Erythroblast (primary cell): ENCODE data around the gene CD74.

Experiments used
- DNase-seq, 2 experiments: peaks; one replicate each; lab custom pipeline; 2025; lab: John Stamatoyannopoulos, UW
- GATA1 ChIP-seq: IDR thresholded peaks from 2 replicates; pipeline ENCODE4 v1.6.1; 2011; ENCODE audit warnings: low read depth, mild to moderate bottlenecking, control low read depth, low read length, moderate library complexity
- POLR2A ChIP-seq: IDR thresholded peaks from 2 replicates; pipeline ENCODE4 v1.6.1; 2011; ENCODE audit warnings: mild to moderate bottlenecking, low read length

CD74 gene

DNA sequence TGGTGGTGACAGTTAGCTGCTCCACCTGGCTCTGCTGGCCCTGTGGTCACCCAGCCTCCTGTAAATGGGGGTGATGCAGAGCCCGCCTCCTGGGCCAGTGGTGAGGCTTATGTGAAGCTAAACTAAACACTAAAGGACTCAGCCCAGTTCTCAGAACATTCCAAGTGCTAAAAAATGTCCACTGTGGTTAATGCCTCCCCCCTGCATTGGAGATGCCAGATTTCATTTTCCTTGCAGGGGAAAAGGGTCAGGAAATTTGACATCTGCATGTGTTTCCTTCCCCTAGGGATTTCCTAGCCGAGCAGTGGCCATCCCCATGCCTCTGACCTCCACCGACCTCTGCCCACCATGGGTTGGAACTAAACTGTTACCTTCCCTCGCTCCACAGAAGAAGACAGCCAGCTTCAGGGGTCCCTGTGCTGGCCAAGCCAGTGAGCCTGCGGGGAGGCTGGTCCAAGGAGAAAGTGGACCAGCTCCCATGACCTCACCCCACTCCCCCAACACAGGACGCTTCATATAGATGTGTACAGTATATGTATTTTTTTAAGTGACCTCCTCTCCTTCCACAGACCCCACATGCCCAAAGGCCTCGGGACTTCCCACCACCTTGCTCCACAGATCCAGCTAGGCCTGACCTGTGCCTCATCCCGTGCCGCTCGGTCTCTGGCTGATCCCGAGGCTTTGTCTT lies 13.0 kb downstream of the CD74 start:
- TF ChIP-seq POLR2A (no peak), GATA1 (no peak)
- no peak for DNase-seq

DNA sequence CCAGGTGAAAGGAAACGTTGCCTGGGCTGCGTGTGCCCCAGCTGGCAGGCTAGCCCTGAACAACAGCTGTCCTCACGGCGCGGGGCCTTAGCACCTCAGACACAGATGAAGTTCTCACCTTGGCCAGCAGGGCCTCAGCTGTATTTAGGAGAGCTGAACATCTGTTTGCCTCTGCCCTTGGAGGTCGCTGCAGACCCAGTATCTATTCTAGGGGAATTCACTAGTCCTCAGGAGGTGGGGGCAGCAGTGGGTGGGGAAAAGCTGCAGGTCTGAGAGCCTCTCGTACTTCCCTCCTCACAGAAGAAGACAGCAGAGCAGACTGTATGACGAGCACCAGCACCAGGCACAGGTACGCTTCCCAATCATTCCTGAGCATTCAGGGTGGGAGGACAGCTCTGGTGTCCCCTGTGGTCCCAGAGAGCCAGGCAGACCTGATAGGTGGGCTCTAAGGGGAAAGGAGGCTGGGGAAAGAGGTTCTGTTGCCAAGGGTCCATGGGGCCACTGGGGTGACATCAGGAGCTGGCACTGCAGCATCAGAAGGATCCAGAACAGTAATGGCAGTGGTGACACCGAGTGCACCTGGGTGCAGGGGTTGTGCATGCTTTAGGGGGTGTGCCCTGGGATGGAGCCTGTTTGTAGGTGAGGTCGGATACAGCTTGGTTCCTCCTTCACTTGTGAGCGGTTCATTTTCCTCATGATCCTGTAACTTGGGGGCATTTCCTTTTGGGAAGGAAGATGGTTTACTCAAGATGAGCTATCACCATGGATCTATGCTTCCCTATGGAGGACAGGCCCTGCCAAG lies 13.8 kb downstream of the CD74 start:
- TF ChIP-seq POLR2A: no peak
- TF ChIP-seq GATA1: no peak

DNA sequence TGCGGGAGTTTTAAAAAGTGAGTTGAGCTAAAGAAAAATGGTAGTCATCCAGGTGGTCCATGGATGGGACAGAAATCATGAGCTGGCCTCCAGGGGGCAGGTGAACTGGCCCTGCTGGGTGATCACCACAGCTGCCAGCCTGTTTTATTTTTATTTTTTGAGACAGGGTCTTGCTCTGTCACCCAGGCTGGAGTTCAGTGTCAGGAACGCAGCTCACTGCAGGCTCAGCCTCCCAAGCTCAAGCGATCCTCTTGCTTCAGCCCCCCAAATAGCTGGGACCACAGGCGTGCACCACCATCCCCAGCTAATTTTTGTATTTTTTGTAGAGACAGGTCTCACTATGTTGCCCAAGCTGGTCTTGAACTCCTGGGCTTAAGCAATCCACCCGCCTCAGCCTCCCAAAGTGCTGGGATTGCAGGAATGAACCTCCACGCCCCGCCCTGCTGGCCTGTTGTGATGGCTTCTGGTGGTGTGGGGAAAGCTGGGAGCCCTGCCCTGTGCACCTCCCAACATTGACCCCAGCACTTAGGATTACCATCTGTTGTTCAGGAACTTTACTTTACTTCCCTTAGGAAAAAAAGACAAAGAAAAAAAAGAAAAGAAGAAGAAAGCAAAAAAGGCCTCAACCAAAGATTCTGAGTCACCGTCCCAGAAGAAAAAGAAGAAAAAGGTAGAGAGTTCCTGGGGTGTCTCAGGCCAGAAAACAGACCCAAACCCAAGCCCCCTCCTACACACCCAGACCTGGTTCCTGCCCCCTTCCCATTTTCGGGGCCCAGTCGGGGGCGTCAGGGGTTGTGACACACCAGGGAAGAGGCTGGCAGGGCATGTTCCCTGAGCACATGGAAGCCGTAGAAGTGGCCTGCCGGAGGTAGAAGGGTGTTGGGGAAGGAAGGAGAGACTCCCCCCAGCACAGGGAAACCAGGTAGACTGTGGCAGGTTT lies 14.7 kb downstream of the CD74 start:
- no peak for TF ChIP-seq POLR2A
- no peak for TF ChIP-seq GATA1
- DNase-seq: no peak

More for the DNA sequence above, 13.8 kb downstream of the CD74 start:
- DNase-seq: peak in 1 of 2 experiments; percentile 11

DNA sequence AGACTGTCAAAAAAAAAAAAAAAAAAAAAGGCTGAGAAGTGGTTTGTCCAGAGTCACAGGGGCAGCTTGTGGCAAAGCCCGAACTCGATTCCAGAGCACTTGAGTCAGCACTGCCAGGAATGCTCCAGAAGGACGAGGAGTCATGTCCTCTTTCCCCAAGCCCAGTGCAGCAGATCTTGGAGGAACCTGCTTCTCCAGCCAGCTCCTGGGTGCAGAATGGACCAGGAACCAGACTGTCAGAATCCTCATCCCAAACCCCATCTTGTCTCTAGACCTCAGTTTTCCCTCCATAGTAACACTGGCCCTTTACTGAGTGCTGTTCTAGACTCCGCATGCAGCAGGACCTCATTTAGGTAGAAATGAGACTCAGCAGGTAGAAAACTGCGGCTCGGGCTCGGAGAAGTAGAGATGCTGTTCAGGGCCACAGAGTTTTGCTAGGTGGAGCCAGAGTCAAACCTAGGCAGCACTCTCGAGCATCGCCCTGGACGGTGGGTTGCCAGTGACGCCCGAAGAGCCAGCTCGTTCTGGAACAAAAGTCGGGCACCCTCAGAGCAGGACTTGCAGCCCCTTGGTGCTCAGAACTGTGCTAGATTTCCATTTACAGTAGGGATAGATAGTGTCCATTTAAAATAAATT lies 15.4 kb downstream of the CD74 start:
- DNase-seq: no peak
- TF ChIP-seq GATA1 (no peak), POLR2A (no peak)

DNA sequence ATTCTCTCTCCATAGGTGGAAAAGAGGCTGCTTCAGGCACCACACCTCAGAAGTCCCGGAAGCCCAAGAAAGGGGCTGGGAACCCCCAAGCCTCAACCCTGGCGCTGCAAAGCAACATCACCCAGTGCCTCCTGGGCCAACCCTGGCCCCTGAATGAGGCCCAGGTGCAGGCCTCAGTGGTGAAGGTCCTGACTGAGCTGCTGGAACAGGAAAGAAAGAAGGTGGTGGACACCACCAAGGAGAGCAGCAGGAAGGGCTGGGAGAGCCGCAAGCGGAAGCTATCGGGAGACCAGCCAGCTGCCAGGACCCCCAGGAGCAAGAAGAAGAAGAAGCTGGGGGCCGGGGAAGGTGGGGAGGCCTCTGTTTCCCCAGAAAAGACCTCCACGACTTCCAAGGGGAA lies 16.4 kb downstream of the CD74 start:
- DNase-seq: no peak
- TF ChIP-seq GATA1 (no peak), POLR2A (no peak)

DNA sequence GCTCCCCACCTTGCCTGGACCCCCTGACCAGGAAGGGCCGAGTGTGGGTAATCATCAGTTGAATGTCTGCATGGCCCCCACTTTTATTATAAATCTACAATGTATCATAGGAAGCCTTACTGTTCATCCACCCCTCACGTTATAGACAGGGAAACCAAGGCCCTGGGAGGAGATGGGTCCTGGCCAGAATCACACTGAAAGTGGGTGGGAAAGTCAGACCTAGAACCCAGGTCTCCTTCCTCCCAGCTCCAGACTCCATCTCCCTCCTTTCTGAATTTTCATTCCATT lies 17.1 kb downstream of the CD74 start:
- DNase-seq: no peak
- TF ChIP-seq GATA1 (no peak), POLR2A (no peak)

DNA sequence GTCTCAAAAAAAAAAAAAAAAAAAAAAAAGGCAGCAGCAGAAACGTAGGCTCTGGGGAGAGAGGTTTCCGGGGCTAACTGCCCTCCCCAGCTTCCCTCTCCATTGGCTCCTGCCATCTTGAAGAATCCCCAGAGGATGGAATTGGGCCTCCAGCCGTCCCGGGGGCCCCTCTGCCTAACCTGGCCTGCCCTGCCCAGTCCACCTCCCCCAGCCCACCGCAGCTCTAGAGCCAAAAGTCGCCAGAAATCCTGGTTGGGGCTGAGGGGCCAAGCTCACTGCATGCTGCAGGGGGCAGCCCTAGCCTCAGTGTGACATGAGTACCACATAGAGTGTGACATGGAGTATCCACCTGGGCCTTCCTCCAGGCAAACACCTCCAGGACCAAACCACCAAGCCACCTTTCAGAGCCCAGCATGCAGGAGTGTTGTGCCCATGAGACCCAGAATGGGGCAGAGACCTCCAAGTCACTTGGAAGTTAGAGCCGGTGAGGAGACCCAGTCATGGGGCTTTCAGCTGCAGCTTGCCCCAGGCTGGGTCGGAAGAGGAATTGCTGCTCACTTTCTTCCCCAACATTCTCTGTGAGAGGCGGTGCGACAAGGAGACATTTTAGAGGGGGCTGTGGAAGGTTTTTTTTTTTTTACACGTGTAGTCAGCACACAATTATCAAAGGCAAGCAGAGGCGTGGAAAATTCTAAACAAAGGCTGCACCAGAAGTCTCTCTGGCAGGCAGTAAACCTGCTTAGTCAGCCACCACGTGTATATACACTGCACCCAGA lies 17.6 kb downstream of the CD74 start:
- TF ChIP-seq GATA1 (no peak), POLR2A (no peak)
- no peak for DNase-seq

DNA sequence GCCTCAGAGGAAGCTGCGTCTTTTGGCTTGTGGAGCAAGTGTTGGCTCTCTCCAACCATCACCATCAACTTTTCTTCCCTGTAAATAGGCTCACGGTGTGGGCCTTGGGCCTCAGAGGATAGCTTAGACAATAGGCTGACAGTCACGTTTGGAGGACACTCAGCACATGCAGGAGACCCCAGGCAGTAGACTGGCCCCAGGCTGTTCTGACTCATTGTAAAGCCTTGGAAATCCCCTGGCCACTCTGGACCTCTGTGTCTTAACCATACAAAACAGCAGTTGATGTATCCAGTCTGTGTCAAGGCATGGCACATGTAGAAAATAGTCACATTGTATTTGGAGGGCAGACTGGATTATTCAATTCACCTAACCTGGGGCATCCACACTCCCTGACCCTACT lies 18.6 kb downstream of the CD74 start:
- DNase-seq: no peak
- TF ChIP-seq POLR2A: no peak
- TF ChIP-seq GATA1: no peak

DNA sequence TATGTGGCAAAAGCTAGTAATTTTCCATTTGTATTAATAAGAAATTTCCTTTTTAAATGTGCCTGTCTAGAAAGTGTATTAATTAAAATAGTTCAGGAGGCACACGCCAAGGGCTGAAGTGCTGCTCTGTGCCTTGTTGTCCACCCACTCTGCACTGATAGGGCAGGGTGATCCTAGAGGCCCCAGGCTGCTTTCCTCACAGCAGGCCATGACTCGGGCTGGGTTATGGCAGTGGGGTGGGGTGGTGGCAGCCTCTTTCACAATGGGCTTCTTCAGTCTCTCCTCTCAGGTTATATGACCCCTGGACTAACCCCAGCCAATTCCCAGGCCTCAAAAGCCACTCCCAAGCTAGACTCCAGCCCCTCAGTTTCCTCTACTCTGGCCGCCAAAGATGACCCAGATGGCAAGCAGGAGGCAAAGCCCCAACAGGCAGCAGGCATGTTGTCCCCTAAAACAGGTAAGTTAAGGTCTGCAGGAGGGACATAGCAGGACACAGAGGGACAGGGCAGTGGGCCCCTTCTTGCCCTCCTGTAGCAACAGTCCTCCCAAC lies 19.5 kb downstream of the CD74 start:
- DNase-seq: no peak
- TF ChIP-seq GATA1 (no peak), POLR2A (no peak)

DNA sequence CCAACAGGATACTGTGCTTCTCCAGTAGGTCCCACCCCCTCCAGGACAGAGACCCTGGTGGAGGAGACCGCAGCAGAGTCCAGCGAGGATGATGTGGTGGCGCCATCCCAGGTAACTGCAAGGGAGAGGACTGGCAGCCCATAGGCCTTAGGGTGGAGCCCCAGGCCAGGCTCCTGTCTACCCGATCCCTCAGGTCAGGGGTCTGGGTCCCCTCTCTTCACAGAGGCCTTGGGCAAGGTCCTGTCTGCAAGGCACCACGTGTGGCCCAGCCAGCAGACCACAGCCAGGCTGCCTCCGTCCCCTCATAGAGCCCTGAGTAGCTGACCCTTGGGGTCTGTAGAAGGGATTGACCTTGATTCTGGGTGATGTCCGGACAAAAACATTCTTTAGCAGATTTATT lies 20.0 kb downstream of the CD74 start:
- DNase-seq: no peak
- TF ChIP-seq POLR2A (no peak), GATA1 (no peak)

DNA sequence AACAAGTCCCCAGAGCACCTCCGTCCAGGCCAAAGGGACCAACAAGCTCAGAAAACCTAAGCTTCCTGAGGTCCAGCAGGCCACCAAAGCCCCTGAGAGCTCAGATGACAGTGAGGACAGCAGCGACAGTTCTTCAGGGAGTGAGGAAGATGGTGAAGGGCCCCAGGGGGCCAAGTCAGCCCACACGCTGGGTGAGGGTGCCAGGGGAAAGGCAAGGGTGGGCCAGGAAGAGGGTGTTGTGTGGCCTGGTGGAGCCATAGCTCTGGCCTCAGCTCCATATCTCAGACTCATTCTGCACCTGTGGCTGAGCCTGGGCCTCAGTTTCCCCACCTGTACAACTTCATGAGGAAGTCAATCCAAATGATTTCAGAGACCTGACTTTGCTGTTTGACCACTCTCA lies 20.7 kb downstream of the CD74 start:
- no peak for DNase-seq
- TF ChIP-seq GATA1 (no peak), POLR2A (no peak)

DNA sequence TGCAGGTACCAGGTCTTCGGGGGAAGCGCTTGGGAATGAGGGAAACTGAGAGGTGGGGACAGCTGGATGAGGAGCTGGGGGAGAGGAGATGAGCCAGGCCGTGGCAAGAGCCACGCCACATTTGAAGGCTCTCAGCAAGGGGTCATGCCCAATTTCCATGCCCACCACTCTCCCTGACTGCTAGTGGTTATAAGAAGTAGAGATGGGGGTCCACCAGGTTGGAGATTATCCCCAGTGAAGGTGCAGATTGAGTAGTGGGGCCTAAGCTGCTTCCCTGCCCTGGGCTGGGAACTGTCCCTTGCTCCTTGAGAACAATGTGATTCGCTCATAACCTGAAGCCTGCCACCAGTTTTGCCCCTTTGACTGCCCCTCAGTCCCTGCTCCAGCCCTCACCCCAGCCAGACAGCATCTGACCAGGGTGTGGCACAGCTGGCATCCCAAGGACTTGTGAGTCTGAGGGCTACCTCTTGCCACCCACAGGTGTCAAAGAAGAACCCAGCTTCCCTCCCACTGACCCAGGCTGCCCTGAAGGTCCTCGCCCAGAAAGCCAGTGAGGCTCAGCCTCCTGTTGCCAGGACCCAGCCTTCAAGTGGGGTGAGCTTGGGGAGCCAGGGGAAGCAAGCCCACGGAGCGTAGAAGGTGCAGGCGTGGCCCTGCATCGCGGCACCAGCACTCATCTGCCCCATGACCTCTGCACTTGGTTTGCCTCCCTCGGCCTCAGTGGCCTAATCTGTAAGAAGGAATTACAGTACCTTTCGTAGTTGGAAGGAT lies 21.5 kb downstream of the CD74 start:
- TF ChIP-seq POLR2A (no peak), GATA1 (no peak)
- no peak for DNase-seq
